ENCODE data around the gene ATP1A3. TPM values are rescaled to one million over a fixed set of nuclear protein-coding genes. Genes with fewer than 3 reads are reported as not detected.

ATP1A3 gene
- total and polyA plus RNA-seq, 2 of the 13 experiments (the other 11 are each of a cell fraction or from before 2014, with no cell fraction given): 0.01 to 0.04 TPM

DNA sequence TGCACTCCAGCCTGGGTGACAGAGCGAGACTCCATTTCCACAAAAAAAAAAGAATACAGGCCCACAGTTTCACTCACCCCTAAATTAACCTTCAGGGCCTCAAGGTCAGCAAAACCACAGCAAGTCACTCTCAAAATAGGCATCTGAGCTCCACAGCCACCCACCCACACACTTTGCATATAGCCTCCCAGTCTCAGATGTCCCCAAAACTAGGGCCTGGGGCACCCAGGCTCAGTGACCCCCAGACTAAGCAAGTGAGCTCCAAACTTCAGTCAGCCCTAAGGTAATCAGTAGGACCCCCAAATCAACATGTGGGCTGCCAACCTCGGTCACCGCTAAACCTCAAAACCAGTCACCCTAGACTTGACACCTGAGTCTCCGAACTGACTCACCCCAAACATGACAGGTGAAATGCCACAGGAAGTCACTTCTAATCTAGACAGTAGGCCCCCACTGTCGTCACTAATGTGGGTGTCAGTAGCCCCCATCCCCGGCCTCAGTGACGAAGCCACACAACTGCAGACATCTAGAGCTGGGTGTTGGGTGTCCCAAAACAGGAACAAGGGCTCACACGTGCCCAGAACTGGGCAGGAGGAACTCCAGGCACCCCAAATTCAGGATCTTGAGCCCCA, 48.8 kb downstream of the ATP1A3 start:
- WGBS (ENCODE audit: low lambda C conversion rate): 18% methylated on average over 3 of the region's 8 CpGs
- H3K9ac ChIP-seq (ENCODE audit: insufficient read depth, low read depth, low read length): no peak overlapping the region
- in situ Hi-C loops (cut with HindIII; ENCODE audit: extremely low pct_ligation_motif_present, low pct_unique_long_range_greater_than_20kb) (no loop called here), intact Hi-C loops (cut with micrococcal nuclease; ENCODE audit: unreplicated experiment) (no loop called here)
- no peaks in the 10 kb centered on the region for H3K4me1 ChIP-seq (ENCODE audit: insufficient read depth, low read length)
- no peak for ATAC-seq
- H2AFZ ChIP-seq (ENCODE audit: low read length): no peak overlapping the region
- H4K20me1 ChIP-seq (ENCODE audit: insufficient read depth, low read length): no peaks in the 10 kb centered on the region
- H3K27ac ChIP-seq (ENCODE audit: extremely low read length, insufficient read depth, low read length): no peak overlapping the region
- FAIRE-seq: no peak
- no peak overlapping the region for H3K4me3 ChIP-seq (replicated peaks in 1 of 3; ENCODE audit: insufficient read depth in 1 of 3, low read depth in 2 of 3, low read length in 3 of 3)
- no TSS peak for BruUV-seq (replicated peaks)
- no peaks in the 10 kb centered on the region for H3K36me3 ChIP-seq (replicated peaks in 1 of 2; ENCODE audit: control insufficient read depth in 1 of 2, insufficient read depth in 2 of 2, low read length in 2 of 2)
- no peaks in the 10 kb centered on the region for H3K9me3 ChIP-seq (ENCODE audit: low read length)
- no peak for DNase-seq (ENCODE audit: low spot score)
- H3K4me2 ChIP-seq (ENCODE audit: low read depth, low read length): no peak overlapping the region
- ChIA-PET POLR2A (no interaction called here), CTCF (ENCODE audit: low intra/inter-chr PET ratio, low total read pairs) (no interaction called here)
- TF ChIP-seq ZNF44 (CRISPR knock-in tag; IDR thresholded peaks at IDR 0.05) (no peak), NONO (IDR thresholded peaks at IDR 0.05) (no peak), NONO (CRISPR knock-in tag; conservative IDR thresholded peaks at IDR 0.05) (no peak), ZNF784 (CRISPR knock-in tag; IDR thresholded peaks at IDR 0.05; ENCODE audit: borderline replicate concordance) (no peak), SIN3A (IDR thresholded peaks at IDR 0.05; ENCODE audit: borderline replicate concordance, low read depth, low read length) (no peak), ZFP36 (IDR thresholded peaks at IDR 0.05; ENCODE audit: borderline replicate concordance, low read depth, low read length, partially characterized antibody) (no peak), ZNF263 (CRISPR knock-in tag; IDR thresholded peaks at IDR 0.05) (no peak), TFDP1 (CRISPR knock-in tag; IDR thresholded peaks at IDR 0.05; ENCODE audit: borderline replicate concordance) (no peak), CREB1 (IDR thresholded peaks at IDR 0.05) (peak; percentile 26; the same call in 1 of the 2 replicates), CREB1 (CRISPR knock-in tag; IDR thresholded peaks at IDR 0.05) (no peak)
- TF ChIP-seq, protein P1, sequence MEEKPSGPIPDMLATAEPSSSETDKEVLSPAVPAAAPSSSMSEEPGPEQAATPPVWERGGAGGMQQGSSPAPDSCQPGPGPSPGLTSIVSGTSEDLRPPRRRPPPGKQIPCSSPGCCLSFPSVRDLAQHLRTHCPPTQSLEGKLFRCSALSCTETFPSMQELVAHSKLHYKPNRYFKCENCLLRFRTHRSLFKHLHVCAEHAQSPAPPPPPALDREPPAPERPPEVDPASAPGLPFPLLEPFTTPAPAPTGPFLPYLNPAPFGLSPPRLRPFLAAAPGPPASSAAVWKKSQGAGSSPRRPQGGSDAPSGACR (CRISPR knock-in tag; IDR thresholded peaks at IDR 0.05): no peak
- H3K27me3 ChIP-seq (ENCODE audit: control insufficient read depth in 1 of 2, insufficient read depth in 2 of 2, low read length in 2 of 2): peaks cover 4 to 18% of the 10 kb centered on the region in 2 experiments; a peak in 3 of 5 replicates
- no peaks in the 10 kb centered on the region for H3K79me2 ChIP-seq (ENCODE audit: insufficient read depth, low read length)

Data from HepG2 (cell line).